RKO (cell line): Measurements from ENCODE around the gene PCLAF.
A peak's percentile ranks its signal among the peaks of the same experiment; 100 is the strongest.
"Not testable (repeated sequence)": the region's sequence is repeated elsewhere in the genome, so short reads cannot be mapped to it uniquely, and the experiment has no call there.

Source experiments
- DNase-seq: peaks from one replicate; pipeline ENCODE4 v3.0.0-alpha.2; 2016; ENCODE audit warnings: low spot score

PCLAF gene

GRCh38 chr15:64381000-64381751 is at the start of gene PCLAF:
Gene PCLAF, minus strand, starts transcription at chr15:64381441. Its CDS starts 70 bp downstream, at chr15:64381371.
- DNase-seq = peak; percentile 98

GRCh38 chr15:64430000-64430735 is 48.9 kb upstream of the PCLAF start:
- no peak for DNase-seq

- DNase-seq = no peak
These were observed 48.2 kb upstream of the PCLAF start for GRCh38 chr15:64429448-64429847.

- DNase-seq = peak; percentile 53
These were observed 45.7 kb upstream of the PCLAF start for GRCh38 chr15:64426845-64427465.

GRCh38 chr15:64425221-64425620 is 44.0 kb upstream of the PCLAF start:
- no peak for DNase-seq

- DNase-seq = no peak
These were observed 42.7 kb upstream of the PCLAF start for GRCh38 chr15:64423970-64424369.

GRCh38 chr15:64422697-64423096 is 41.5 kb upstream of the PCLAF start:
- no peak for DNase-seq

- DNase-seq = no peak
These were observed 31.0 kb upstream of the PCLAF start for GRCh38 chr15:64412216-64412615.

GRCh38 chr15:64400583-64400982 is 19.3 kb upstream of the PCLAF start:
- DNase-seq = no peak

- DNase-seq = no peak
These were observed 17.3 kb upstream of the PCLAF start for GRCh38 chr15:64398575-64398974.

GRCh38 chr15:64396789-64397188 is 15.5 kb upstream of the PCLAF start:
- no peak for DNase-seq

GRCh38 chr15:64392471-64392870 is 11.2 kb upstream of the PCLAF start:
- DNase-seq = not testable (repeated sequence)

- no peak for DNase-seq
These were observed 7.8 kb upstream of the PCLAF start for GRCh38 chr15:64389036-64389435.

GRCh38 chr15:64387562-64388168 is 6.4 kb upstream of the PCLAF start, which contains the start of gene TRIP4:
Gene TRIP4, plus strand, starts transcription at chr15:64387836. Its CDS starts 28 bp downstream, at chr15:64387864.
- DNase-seq = peak; percentile 98

- DNase-seq = no peak
These were observed 5.0 kb upstream of the PCLAF start for GRCh38 chr15:64386291-64386690.

- DNase-seq = no peak
These were observed 2.5 kb upstream of the PCLAF start for GRCh38 chr15:64383760-64384159.

- DNase-seq = not testable (repeated sequence)
These were observed 941 bp downstream of the PCLAF start for GRCh38 chr15:64380130-64380870.

GRCh38 chr15:64379216-64379960 is 1.9 kb downstream of the PCLAF start:
- peak; percentile 58 for DNase-seq

GRCh38 chr15:64373360-64373759 is 7.9 kb downstream of the PCLAF start:
- no peak for DNase-seq

GRCh38 chr15:64371383-64371782 is 9.9 kb downstream of the PCLAF start:
- not testable (repeated sequence) for DNase-seq

- no peak for DNase-seq
These were observed 12.1 kb downstream of the PCLAF start for GRCh38 chr15:64369078-64369607.
